Measurements from ENCODE around the gene IL15. TPM values are rescaled to one million over a fixed set of nuclear protein-coding genes. Genes with fewer than 3 reads are reported as not detected.

Gene IL15
- total RNA-seq (2021; fragmentation: NEBNext Ultra II Directional; extraction: Animal tissue kit (Norgen Biotek cat#: 25700)) (0.61 and 0.69 TPM in 2 replicates), polyA plus RNA-seq (2011; rRNA removed) (0.28 and 0.30 TPM in 2 replicates), polyA minus RNA-seq (2011; rRNA and poly(A)+ RNA removed) (0.56 and 0.88 TPM in 2 replicates)
- 0.69 TPM for polyA plus RNA-seq (2011; cell fraction: cytosol; rRNA removed)
- 0.81 TPM for polyA plus RNA-seq (2011; cell fraction: nucleus; rRNA removed)
- polyA plus RNA-seq (2012, experiment 1 of 2) = 0.28 to 0.43 TPM (median 0.40 TPM) in 4 replicates
- polyA plus RNA-seq (2012, experiment 2 of 2) = 0.08 TPM
- polyA plus RNA-seq (2013, experiment 1 of 2) = 1.1 TPM
- polyA plus RNA-seq (2013, experiment 2 of 2) = 1.2 TPM
- polyA minus RNA-seq (2011; cell fraction: cytosol; rRNA and poly(A)+ RNA removed) = not detected
- 4.0 TPM for polyA minus RNA-seq (2011; cell fraction: nucleus; rRNA and poly(A)+ RNA removed)
- long read RNA-seq, experiment 1 = 0 reads
- long read RNA-seq, experiment 2, partial matches to known transcripts = 0 of 3 reads
- long read RNA-seq, experiment 2, other reads (novel, unspliced or antisense) = 3 of 3 reads

- H3K56ac ChIP-seq (replicated peaks; ENCODE audit: insufficient read length, low read depth, low read length) = no peak within 1 kb of the TSS
- peaks cover 0 to 4% (median under 1%) of the 10 kb centered on the region in 4 experiments; a peak in 2 of 7 replicates for H3K4me1 ChIP-seq (replicated peaks in 1 of 4; ENCODE audit: control insufficient read depth in 3 of 4, insufficient read depth in 4 of 4, low read length in 3 of 4)
- no peak within 1 kb of the TSS for H2BK5ac ChIP-seq (ENCODE audit: low read depth, low read length)
- no peaks in the 10 kb centered on the region for H3K9me3 ChIP-seq (ENCODE audit: insufficient read depth in 2 of 2, low read depth in 1 of 2, low read length in 1 of 2)
- H3K9ac ChIP-seq (replicated peaks in 1 of 4; ENCODE audit: extremely low read depth in 1 of 4, low read depth in 3 of 4, low read length in 3 of 4) = no peak within 1 kb of the TSS
- H4K20me1 ChIP-seq (replicated peaks in 1 of 2; ENCODE audit: control insufficient read depth in 1 of 2, insufficient read depth in 2 of 2, low read length in 2 of 2) = no peaks in the 10 kb centered on the region
- DNase-seq (ENCODE audit: low read depth in 1 of 2, low spot score in 2 of 2) (peak; percentile 50 to 79), FAIRE-seq (no peak)
- H3K18ac ChIP-seq (ENCODE audit: extremely low read depth, low read length) = peak within 1 kb of the TSS; percentile 25; the same call in 1 of the 2 replicates
- H3K23me2 ChIP-seq (ENCODE audit: low read depth, low read length) = peaks cover 8% of the 10 kb centered on the region
- H4K8ac ChIP-seq (ENCODE audit: extremely low read depth, insufficient read depth, low read length) = 0 out of 2 replicates have a peak within 1 kb of the TSS, but pooled peaks have one; percentile 36
- H2AK5ac ChIP-seq (ENCODE audit: low read depth, low read length) = no peak within 1 kb of the TSS
- no peak within 1 kb of the TSS for H3K23ac ChIP-seq (ENCODE audit: insufficient read length)
- no peak within 1 kb of the TSS for H2BK20ac ChIP-seq (ENCODE audit: low read length)
- H3K4ac ChIP-seq (replicated peaks; ENCODE audit: insufficient read length, low read depth, low read length) = no peak within 1 kb of the TSS
- peak within 1 kb of the TSS; percentile 46 to 85 (median 68) for H3K4me3 ChIP-seq (ENCODE audit: extremely low read depth in 1 of 4, insufficient read depth in 2 of 4, low read depth in 3 of 4, low read length in 4 of 4)
- peaks cover 1 to 20% (median 14%) of the 10 kb centered on the region in 4 experiments; a peak in 6 of 7 replicates for H3K27me3 ChIP-seq (replicated peaks in 1 of 4; ENCODE audit: control insufficient read depth in 3 of 4, extremely low read depth in 1 of 4, insufficient read depth in 3 of 4, low read length in 3 of 4)
- no peak within 1 kb of the TSS for H2BK120ac ChIP-seq (replicated peaks; ENCODE audit: low read depth, low read length)
- H4K91ac ChIP-seq (replicated peaks; ENCODE audit: insufficient read length, low read length) = no peak within 1 kb of the TSS
- no peak within 1 kb of the TSS for H4K5ac ChIP-seq (ENCODE audit: insufficient read length, low read depth, low read length)
- H3K36me3 ChIP-seq (ENCODE audit: control insufficient read depth in 2 of 4, insufficient read depth in 4 of 4, low read length in 3 of 4) = no peaks in the 10 kb centered on the region
- 0 out of 2 replicates have a peak within 1 kb of the TSS, but pooled peaks have one; percentile 42 for H2BK12ac ChIP-seq (ENCODE audit: low read depth, low read length)
- H3K27ac ChIP-seq (ENCODE audit: low read depth, low read length) = no peak within 1 kb of the TSS
- no peaks in the 10 kb centered on the region for H3K79me1 ChIP-seq (ENCODE audit: low read depth, low read length)
- no peaks in the 10 kb centered on the region for H3K79me2 ChIP-seq (ENCODE audit: control insufficient read depth in 1 of 2, insufficient read depth in 2 of 2, low read length in 2 of 2)
- POLR2A ChIA-PET (ENCODE audit: partially characterized antibody) = interaction anchor here (1.6 kb wide), 1 partner anchor 11 kb away, joined by 4 read pairs; no protein-coding TSS in a partner anchor
- peak within 1 kb of the TSS; percentile 56 for H2AFZ ChIP-seq (ENCODE audit: low read length)
- H2BK15ac ChIP-seq (ENCODE audit: low read length) = no peak within 1 kb of the TSS
- WGBS, 2 experiments (ENCODE audit: extremely low coverage in 1 of 2, insufficient coverage in 1 of 2, insufficient read length in 1 of 2, insufficient replicate concordance in 2 of 2, low coverage in 1 of 2, low lambda C conversion rate in 2 of 2, missing lambda C conversion rate in 1 of 2) = 5% methylated on average over 40 of the region's 43 CpGs; no CpG with 5 or more reads in 1 of the 2 experiments
- no peak within 1 kb of the TSS for H3K14ac ChIP-seq (ENCODE audit: insufficient read length)
- peak within 1 kb of the TSS; percentile 67 to 83 for H3K4me2 ChIP-seq (ENCODE audit: insufficient read depth in 1 of 2, low read depth in 2 of 2, low read length in 2 of 2)
- CTCF ChIA-PET (ENCODE audit: partially characterized antibody) = interaction anchor here (0.8 to 3.5 kb wide), 5 partner anchors 11 to 144 kb away, joined by 3 to 12 read pairs (median 3); no protein-coding TSS in a partner anchor
- TF ChIP-seq EZH2 (IDR thresholded peaks at IDR 0.05; ENCODE audit: low read depth, low read length, severe bottlenecking) (peak; percentile 34), YY1 (IDR thresholded peaks at IDR 0.05; ENCODE audit: low read depth, low read length) (no peak), MAX (IDR thresholded peaks at IDR 0.05) (peak; percentile 72; the same call in 1 of the 2 replicates), SIN3A (conservative IDR thresholded peaks at IDR 0.05 in 1 of 2, IDR thresholded peaks at IDR 0.05 in 1 of 2; ENCODE audit: low read depth in 1 of 2, low read length in 2 of 2) (peak in 1 of 2 experiments; percentile 38; a peak in 1 of 4 replicates), ATF2 (IDR thresholded peaks at IDR 0.05; ENCODE audit: low read length) (no peak), KDM4A (IDR thresholded peaks at IDR 0.05; ENCODE audit: low read depth, low read length, severe bottlenecking) (peak; percentile 82)
Observed at GRCh38 chr4:141636082-141636770, at the start of gene IL15. TSS of gene IL15 (plus strand) at chr4:141636583. CDS start at chr4:141719465, 82,882 bp downstream.

Data from H1 (cell line).